ENCODE data around the gene ABCG5.
A peak's percentile ranks its signal among the peaks of the same experiment; 100 is the strongest.

ABCG5 gene

GRCh38 chr2:43803113-43803512 is 35.5 kb downstream of the ABCG5 start:
- no peak for DNase-seq

DNA sequence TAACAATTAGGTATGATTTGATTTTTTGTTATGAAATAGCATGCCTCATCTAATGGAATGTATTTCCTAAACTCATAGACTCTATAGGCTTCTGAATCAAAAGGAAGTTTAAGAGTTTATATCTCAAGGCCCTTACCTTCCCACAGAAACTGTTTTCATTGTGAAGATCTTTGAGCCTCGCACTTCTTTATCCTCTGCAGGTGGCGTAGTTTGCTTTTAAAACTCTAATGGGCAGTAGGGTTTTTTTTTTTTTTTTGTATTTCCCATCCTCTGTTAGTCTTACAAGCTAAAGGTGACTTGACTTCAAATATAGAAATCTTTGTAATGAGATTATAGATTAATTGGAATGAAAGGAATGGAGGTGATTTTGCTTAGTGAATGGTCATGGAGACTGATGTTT is 36.5 kb downstream of the ABCG5 start:
- DNase-seq = no peak

- DNase-seq = no peak
Observed at GRCh38 chr2:43800894-43801293, 37.7 kb downstream of the ABCG5 start.

GRCh38 chr2:43798300-43798699 is 40.3 kb downstream of the ABCG5 start:
- DNase-seq = no peak

DNA sequence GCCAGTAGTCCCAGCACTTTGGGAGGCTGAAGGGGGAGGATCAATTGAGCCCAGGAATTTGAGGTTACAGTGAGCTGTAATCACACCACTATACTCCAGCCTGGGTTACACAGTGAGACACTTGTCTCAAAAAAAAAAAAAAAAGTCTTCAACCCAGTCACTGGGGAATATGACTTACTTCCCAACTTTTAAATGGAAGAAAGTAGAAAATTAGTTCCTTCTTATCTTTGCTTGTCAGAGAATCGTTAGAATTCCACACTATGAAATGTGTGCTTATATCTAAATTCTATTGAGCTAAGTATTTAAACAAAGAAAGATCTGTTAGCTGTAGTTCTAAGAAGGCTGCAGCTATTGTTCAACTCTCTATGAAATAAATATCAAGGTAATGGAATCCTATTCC is 42.4 kb downstream of the ABCG5 start:
- DNase-seq = no peak

DNA sequence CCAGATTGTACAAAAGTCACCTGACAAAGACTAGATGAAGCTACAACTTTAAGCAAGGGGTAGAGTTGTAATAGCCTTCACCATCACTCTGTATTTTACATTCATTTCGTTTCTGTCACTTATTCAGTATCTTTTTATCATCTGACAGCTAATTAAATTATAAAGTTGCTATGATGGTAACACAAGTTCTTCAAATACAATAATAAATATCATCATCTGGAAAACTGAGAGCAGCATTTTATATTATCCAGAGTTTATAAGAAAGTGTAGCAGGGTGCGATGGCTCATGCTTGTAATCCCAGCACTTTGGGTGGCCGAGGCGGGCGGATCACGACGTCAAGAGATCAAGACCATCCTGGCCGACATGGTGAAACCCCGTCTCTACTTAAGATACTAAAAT is 43.7 kb downstream of the ABCG5 start:
- DNase-seq = no peak

GRCh38 chr2:43792653-43793052 is 46.0 kb downstream of the ABCG5 start:
- no peak for DNase-seq

GRCh38 chr2:43791035-43791765 is 47.4 kb downstream of the ABCG5 start:
- no peak for DNase-seq

- no peak for DNase-seq
Observed at GRCh38 chr2:43790147-43790546, 48.5 kb downstream of the ABCG5 start.

GRCh38 chr2:43788646-43789045 is 50.0 kb downstream of the ABCG5 start:
- DNase-seq = no peak

DNA sequence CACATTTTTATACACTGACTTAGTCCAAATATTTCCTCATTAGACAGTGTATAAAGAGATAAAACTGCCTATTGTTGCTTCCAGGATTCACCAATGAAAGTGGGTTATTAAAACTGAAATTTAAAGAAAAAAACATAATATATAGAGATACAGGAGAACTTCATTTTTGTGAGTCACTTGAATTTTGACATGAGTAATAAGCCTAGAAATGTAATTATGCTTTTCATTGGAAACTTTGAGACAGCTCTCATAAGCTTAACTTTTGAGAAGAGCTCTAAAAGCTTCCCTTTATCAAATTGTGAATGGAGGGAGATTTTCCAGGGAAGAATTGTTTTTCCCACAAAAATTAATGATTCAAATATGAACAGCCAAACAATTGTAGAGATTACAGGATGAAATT is 50.7 kb downstream of the ABCG5 start:
- DNase-seq = no peak

GRCh38 chr2:43778233-43778632 is 60.4 kb downstream of the ABCG5 start:
- DNase-seq = no peak

DNA sequence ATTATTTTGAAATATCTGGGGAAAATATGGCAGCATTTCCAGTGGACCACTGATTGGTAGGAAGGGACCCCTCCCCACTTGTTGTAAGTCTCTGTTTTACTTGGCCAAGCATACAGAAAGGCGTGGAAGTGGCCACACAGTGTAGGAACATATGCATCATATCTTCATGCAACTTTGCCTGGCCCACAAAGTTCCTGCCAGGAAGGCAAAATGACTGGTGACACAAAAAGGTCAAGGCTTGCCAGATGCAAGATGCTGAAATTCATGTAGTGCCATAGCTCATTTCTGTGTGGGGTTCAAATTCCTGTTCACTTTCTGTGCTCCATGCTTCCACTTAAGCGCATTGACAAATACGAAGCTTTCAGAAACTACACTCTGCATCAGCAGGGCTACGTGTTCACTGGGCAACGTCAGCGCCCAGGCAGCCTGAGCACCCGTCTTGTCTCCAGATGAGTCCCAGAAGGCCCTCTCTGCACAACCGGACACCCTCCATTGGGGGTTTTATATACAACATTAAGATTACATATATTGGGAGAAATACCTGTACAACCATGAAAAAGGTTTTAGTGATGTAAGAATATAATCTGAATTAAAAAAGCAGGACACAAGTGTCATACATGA is 61.2 kb downstream of the ABCG5 start:
- no peak for DNase-seq

DNA sequence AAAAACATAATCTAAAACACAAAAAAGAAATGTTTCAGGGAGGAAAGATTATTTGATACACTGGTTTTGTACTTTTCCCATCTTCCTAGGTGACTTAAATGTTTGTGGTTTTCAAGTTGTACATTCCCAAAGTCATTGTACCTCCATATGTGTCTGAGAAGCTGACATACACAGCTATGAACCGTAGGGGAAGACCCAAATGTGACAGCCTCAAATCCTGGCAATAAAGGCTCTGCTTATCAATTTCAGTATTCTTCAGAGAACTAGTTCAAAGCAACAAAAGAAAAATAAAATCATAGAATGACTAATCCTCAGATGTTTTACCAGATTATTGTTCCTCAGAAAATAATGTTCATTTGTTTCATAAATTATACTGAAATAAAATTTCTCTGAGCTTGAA is 62.3 kb downstream of the ABCG5 start:
- no peak for DNase-seq

DNA sequence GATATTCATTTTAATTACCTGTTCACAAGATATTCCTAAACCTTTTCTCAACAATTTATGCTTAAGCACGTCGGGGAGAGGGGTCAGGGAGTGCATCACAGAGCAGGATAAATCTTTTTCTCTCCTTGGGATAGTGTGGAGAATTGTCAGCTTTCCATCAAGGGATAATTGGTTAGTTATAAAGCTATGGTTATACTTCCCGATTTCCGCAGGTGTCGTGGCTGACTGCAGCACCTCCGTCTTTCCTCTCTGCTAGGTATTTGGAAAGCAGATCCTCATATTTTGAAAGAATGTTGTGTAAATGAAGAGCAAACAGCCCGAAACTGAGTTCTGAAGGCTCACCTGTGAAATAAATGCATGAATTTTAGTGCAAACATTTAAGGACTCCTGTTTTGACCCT is 64.0 kb downstream of the ABCG5 start:
- no peak for DNase-seq

GRCh38 chr2:43773876-43774613 is 64.6 kb downstream of the ABCG5 start, which contains the start of gene DYNC2LI1:
Gene DYNC2LI1 (plus strand): TSS chr2:43774039. CDS start chr2:43774139, 100 bp downstream.
- DNase-seq = peak; percentile 78 to 81

GRCh38 chr2:43766006-43766405 is 72.6 kb downstream of the ABCG5 start:
- no peak for DNase-seq

GRCh38 chr2:43764086-43764705 is 74.4 kb downstream of the ABCG5 start:
- no peak for DNase-seq

- DNase-seq = no peak
Observed at GRCh38 chr2:43763091-43763490, 75.5 kb downstream of the ABCG5 start.
